A549 (cell line): ENCODE measurements around the gene AP2A2.

Source experiments
- CTCF ChIP-seq: fragments of >200 bp; sonication (Bioruptor Twin); formaldehyde crosslinking; IDR thresholded peaks from 3 replicates; pipeline ENCODE4 v1.5.1; 2016
- PBX3 ChIP-seq: IDR thresholded peaks from 2 replicates; pipeline ENCODE4 v1.6.1; 2012
- SMC3 ChIP-seq: fragments of >200 bp; sonication (Bioruptor Twin); formaldehyde crosslinking; IDR thresholded peaks from 3 replicates; pipeline ENCODE4 v1.6.1; 2018; ENCODE audit warnings: inconsistent platforms

GRCh38 chr11:1009991-1010390 is 84.3 kb downstream of the AP2A2 start:
- TF ChIP-seq SMC3 (no peak), CTCF (no peak), PBX3 (no peak)
